GM19238 (cell line): ENCODE data around the gene CHST13.
"Not testable (repeated sequence)": the region's sequence is repeated elsewhere in the genome, so short reads cannot be mapped to it uniquely, and the experiment has no call there.

ENCODE experiments used
- DNase-seq: peaks from one replicate; pipeline ENCODE4 v3.0.0; 2011; ENCODE audit warnings: low spot score; ENCODE audit not compliant: insufficient read length

CHST13 gene

GRCh38 chr3:126582311-126582710 is 58.4 kb downstream of the CHST13 start:
- DNase-seq, result no peak

- not testable (repeated sequence) for DNase-seq
Observed at GRCh38 chr3:126591515-126591914, 67.6 kb downstream of the CHST13 start.
